Duodenal mucosa (tissue), 2 donors: ENCODE results near the gene SCP2.

ENCODE experiments used
- H3K27ac ChIP-seq: one replicate; pipeline ENCODE4 v1.7.0; 2013; ENCODE audit warnings: low read depth, low read length
- H3K27me3 ChIP-seq, 2 donors: one replicate each; pipeline ENCODE4 v1.7.0; 2013; ENCODE audit warnings: low read length in 2 of 2, control low read depth in 1 of 2; ENCODE audit not compliant: insufficient read depth in 2 of 2, control insufficient read depth in 1 of 2
- H3K36me3 ChIP-seq, 2 donors: one replicate each; pipeline ENCODE4 v1.7.0; 2013; ENCODE audit warnings: low read length in 2 of 2, control low read depth in 1 of 2; ENCODE audit not compliant: insufficient read depth in 2 of 2, control insufficient read depth in 1 of 2
- H3K4me1 ChIP-seq, 2 donors: one replicate each; pipeline ENCODE4 v1.7.0; 2013; ENCODE audit warnings: low read length in 2 of 2, control low read depth in 1 of 2; ENCODE audit not compliant: insufficient read depth in 2 of 2, control insufficient read depth in 1 of 2
- H3K4me3 ChIP-seq, 2 donors: one replicate each; pipeline ENCODE4 v1.7.0; 2013; ENCODE audit warnings: low read length in 2 of 2, low read depth in 1 of 2
- H3K9ac ChIP-seq, 2 donors: one replicate each; pipeline ENCODE4 v1.7.0; 2013; ENCODE audit warnings: low read length in 2 of 2, low read depth in 1 of 2
- H3K9me3 ChIP-seq, 2 donors: one replicate each; pipeline ENCODE4 v1.7.0; 2013; ENCODE audit warnings: low read length in 2 of 2, control low read depth in 1 of 2; ENCODE audit not compliant: control insufficient read depth in 1 of 2

SCP2 gene

GRCh38 chr1:52927212-52928014, at the start of gene SCP2:
TSS of gene SCP2 (plus strand) at chr1:52927276. CDS start at chr1:52927397, 121 bp downstream.
- no peaks in the 10 kb centered on the region for H3K9me3 ChIP-seq
- H3K27ac ChIP-seq = peak within 1 kb of the TSS; percentile 37
- no peaks in the 10 kb centered on the region for H3K27me3 ChIP-seq
- peak within 1 kb of the TSS; percentile 72 to 86 for H3K9ac ChIP-seq
- H3K36me3 ChIP-seq = no peaks in the 10 kb centered on the region
- peak within 1 kb of the TSS; percentile 76 to 79 for H3K4me3 ChIP-seq
- peaks cover 12 to 18% of the 10 kb centered on the region in 2 donors for H3K4me1 ChIP-seq

GRCh38 chr1:52877554-52877953, 49.5 kb upstream of the SCP2 start:
- Histone ChIP-seq H3K27me3 (no peaks in the 10 kb centered on the region), H3K4me3 (no peak overlapping the region), H3K27ac (no peak overlapping the region), H3K4me1 (no peaks in the 10 kb centered on the region), H3K9me3 (no peaks in the 10 kb centered on the region), H3K36me3 (no peaks in the 10 kb centered on the region), H3K9ac (no peak overlapping the region)

GRCh38 chr1:52880206-52880605, 46.9 kb upstream of the SCP2 start:
- Histone ChIP-seq H3K4me3 (no peak overlapping the region), H3K9me3 (no peaks in the 10 kb centered on the region), H3K36me3 (no peaks in the 10 kb centered on the region), H3K9ac (no peak overlapping the region), H3K27me3 (no peaks in the 10 kb centered on the region), H3K4me1 (no peaks in the 10 kb centered on the region), H3K27ac (no peak overlapping the region)

- H3K27ac ChIP-seq = no peak overlapping the region
- H3K9me3 ChIP-seq = no peaks in the 10 kb centered on the region
- no peaks in the 10 kb centered on the region for H3K27me3 ChIP-seq
- H3K4me1 ChIP-seq = no peaks in the 10 kb centered on the region
- no peaks in the 10 kb centered on the region for H3K36me3 ChIP-seq
- no peak overlapping the region for H3K4me3 ChIP-seq
- H3K9ac ChIP-seq = no peak overlapping the region
Observed at GRCh38 chr1:52887483-52887882, 39.6 kb upstream of the SCP2 start.

GRCh38 chr1:52892424-52893215, 34.5 kb upstream of the SCP2 start:
- Histone ChIP-seq H3K27me3 (no peaks in the 10 kb centered on the region), H3K27ac (no peak overlapping the region), H3K9me3 (no peaks in the 10 kb centered on the region), H3K4me3 (no peak overlapping the region), H3K4me1 (peaks cover 0 to 3% of the 10 kb centered on the region in 2 donors), H3K9ac (no peak overlapping the region), H3K36me3 (peaks cover 0 to 3% of the 10 kb centered on the region in 2 donors)

GRCh38 chr1:52899445-52899894, 27.6 kb upstream of the SCP2 start:
- H3K4me3 ChIP-seq = no peak overlapping the region
- peaks cover 0 to 6% of the 10 kb centered on the region in 2 donors for H3K36me3 ChIP-seq
- H3K9me3 ChIP-seq = no peaks in the 10 kb centered on the region
- peaks cover 3% of the 10 kb centered on the region in 2 donors for H3K4me1 ChIP-seq
- no peak overlapping the region for H3K27ac ChIP-seq
- H3K9ac ChIP-seq = no peak overlapping the region
- no peaks in the 10 kb centered on the region for H3K27me3 ChIP-seq

- Histone ChIP-seq H3K9ac (no peak overlapping the region), H3K27me3 (no peaks in the 10 kb centered on the region), H3K36me3 (peaks cover 0 to 6% of the 10 kb centered on the region in 2 donors), H3K9me3 (no peaks in the 10 kb centered on the region), H3K4me3 (no peak overlapping the region), H3K27ac (no peak overlapping the region), H3K4me1 (peaks cover 0 to 3% of the 10 kb centered on the region in 2 donors)
Observed at GRCh38 chr1:52900402-52900801, 26.7 kb upstream of the SCP2 start.

GRCh38 chr1:52901384-52901783, 25.7 kb upstream of the SCP2 start:
- peaks cover 0 to 3% of the 10 kb centered on the region in 2 donors for H3K36me3 ChIP-seq
- peaks cover 0 to 3% of the 10 kb centered on the region in 2 donors for H3K4me1 ChIP-seq
- no peak overlapping the region for H3K9ac ChIP-seq
- H3K27ac ChIP-seq = no peak overlapping the region
- no peaks in the 10 kb centered on the region for H3K9me3 ChIP-seq
- no peak overlapping the region for H3K4me3 ChIP-seq
- H3K27me3 ChIP-seq = no peaks in the 10 kb centered on the region

- Histone ChIP-seq H3K27me3 (no peaks in the 10 kb centered on the region), H3K9me3 (no peaks in the 10 kb centered on the region), H3K9ac (no peak overlapping the region), H3K27ac (no peak overlapping the region), H3K4me3 (no peak overlapping the region), H3K4me1 (peaks cover 0 to 3% of the 10 kb centered on the region in 2 donors), H3K36me3 (peaks cover 0 to 3% of the 10 kb centered on the region in 2 donors)
Observed at GRCh38 chr1:52904208-52904926, 22.7 kb upstream of the SCP2 start.
